HepG2 (cell line): ENCODE results near the gene GC.

Experiments used
- ATF7-NPFF ChIP-seq: sonication (generic); formaldehyde crosslinking; IDR thresholded peaks from 2 replicates; pipeline ENCODE4 v1.8.1; 2023; ENCODE audit warnings: mild to moderate bottlenecking, low read depth, missing genetic modification reagents, moderate library complexity
- HNRNPUL1 ChIP-seq: fragments of 200-400 bp; formaldehyde crosslinking; IDR thresholded peaks from 2 replicates; pipeline ENCODE4 v1.6.1; 2017; ENCODE audit warnings: low read depth, mild to moderate bottlenecking, low read length, moderate library complexity
- SP1 ChIP-seq, 2 experiments: fragments of 450-650 bp in 1 of 2; sonication (generic) in 1 of 2; formaldehyde crosslinking in 1 of 2; IDR thresholded peaks; 2 replicates each; pipeline versions ENCODE4 v1.4.0 to v1.6.1; 2016 to 2020; ENCODE audit warnings: missing genetic modification reagents in 1 of 2
- ZNF121 ChIP-seq: sonication (generic); formaldehyde crosslinking; IDR thresholded peaks from 2 replicates; pipeline ENCODE4 v1.5.0; 2020; ENCODE audit warnings: mild to moderate bottlenecking, missing genetic modification reagents
- ZNF263 ChIP-seq: sonication (generic); formaldehyde crosslinking; IDR thresholded peaks from 2 replicates; pipeline ENCODE4 v1.4.0; 2020; ENCODE audit warnings: missing genetic modification reagents
- TF ChIP-seq, protein P1 (sequence below): sonication (generic); formaldehyde crosslinking; IDR thresholded peaks from 2 replicates; pipeline ENCODE4 v1.5.0; 2020; ENCODE audit warnings: mild to moderate bottlenecking, missing genetic modification reagents, moderate library complexity
- TF ChIP-seq, protein P2 (sequence below): sonication (generic); formaldehyde crosslinking; IDR thresholded peaks from 2 replicates; pipeline ENCODE4 v1.8.1; 2022; ENCODE audit warnings: low read depth, mild to moderate bottlenecking, missing genetic modification reagents
- TF ChIP-seq, protein P3 (sequence below): sonication (generic); formaldehyde crosslinking; IDR thresholded peaks from 2 replicates; pipeline ENCODE4 v1.4.0; 2020; ENCODE audit warnings: missing genetic modification reagents
- TF ChIP-seq, protein P4 (sequence below): sonication (generic); formaldehyde crosslinking; IDR thresholded peaks from 2 replicates; pipeline ENCODE4 v1.4.0; 2020; ENCODE audit warnings: missing genetic modification reagents

DNA sequence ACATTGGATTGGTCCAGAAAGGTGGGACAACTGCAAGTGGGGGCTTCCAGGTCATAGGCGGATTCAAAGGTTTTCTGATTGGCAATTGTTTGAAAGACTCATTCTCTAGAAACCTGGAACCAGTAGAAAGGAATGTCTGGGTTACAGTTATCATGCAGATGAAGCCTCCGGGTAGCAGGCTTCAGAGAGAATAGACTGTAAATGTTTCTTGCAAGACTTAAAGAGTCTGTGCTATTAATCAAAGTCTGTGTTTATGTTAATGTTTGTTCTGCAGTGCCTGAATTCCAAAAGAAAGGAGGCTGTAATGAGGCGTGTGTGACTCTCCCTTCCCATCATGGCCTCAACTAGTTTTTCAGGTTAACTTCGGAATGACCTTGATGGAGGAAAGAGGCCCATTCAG lies 43.9 kb upstream of the GC start:
- TF ChIP-seq, protein P1, sequence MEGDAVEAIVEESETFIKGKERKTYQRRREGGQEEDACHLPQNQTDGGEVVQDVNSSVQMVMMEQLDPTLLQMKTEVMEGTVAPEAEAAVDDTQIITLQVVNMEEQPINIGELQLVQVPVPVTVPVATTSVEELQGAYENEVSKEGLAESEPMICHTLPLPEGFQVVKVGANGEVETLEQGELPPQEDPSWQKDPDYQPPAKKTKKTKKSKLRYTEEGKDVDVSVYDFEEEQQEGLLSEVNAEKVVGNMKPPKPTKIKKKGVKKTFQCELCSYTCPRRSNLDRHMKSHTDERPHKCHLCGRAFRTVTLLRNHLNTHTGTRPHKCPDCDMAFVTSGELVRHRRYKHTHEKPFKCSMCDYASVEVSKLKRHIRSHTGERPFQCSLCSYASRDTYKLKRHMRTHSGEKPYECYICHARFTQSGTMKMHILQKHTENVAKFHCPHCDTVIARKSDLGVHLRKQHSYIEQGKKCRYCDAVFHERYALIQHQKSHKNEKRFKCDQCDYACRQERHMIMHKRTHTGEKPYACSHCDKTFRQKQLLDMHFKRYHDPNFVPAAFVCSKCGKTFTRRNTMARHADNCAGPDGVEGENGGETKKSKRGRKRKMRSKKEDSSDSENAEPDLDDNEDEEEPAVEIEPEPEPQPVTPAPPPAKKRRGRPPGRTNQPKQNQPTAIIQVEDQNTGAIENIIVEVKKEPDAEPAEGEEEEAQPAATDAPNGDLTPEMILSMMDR (CRISPR knock-in tag): no peak
- TF ChIP-seq, protein P2, sequence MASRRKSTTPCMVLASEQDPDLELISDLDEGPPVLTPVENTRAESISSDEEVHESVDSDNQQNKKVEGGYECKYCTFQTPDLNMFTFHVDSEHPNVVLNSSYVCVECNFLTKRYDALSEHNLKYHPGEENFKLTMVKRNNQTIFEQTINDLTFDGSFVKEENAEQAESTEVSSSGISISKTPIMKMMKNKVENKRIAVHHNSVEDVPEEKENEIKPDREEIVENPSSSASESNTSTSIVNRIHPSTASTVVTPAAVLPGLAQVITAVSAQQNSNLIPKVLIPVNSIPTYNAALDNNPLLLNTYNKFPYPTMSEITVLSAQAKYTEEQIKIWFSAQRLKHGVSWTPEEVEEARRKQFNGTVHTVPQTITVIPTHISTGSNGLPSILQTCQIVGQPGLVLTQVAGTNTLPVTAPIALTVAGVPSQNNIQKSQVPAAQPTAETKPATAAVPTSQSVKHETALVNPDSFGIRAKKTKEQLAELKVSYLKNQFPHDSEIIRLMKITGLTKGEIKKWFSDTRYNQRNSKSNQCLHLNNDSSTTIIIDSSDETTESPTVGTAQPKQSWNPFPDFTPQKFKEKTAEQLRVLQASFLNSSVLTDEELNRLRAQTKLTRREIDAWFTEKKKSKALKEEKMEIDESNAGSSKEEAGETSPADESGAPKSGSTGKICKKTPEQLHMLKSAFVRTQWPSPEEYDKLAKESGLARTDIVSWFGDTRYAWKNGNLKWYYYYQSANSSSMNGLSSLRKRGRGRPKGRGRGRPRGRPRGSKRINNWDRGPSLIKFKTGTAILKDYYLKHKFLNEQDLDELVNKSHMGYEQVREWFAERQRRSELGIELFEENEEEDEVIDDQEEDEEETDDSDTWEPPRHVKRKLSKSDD (CRISPR knock-in tag): no peak
- TF ChIP-seq, protein P3, sequence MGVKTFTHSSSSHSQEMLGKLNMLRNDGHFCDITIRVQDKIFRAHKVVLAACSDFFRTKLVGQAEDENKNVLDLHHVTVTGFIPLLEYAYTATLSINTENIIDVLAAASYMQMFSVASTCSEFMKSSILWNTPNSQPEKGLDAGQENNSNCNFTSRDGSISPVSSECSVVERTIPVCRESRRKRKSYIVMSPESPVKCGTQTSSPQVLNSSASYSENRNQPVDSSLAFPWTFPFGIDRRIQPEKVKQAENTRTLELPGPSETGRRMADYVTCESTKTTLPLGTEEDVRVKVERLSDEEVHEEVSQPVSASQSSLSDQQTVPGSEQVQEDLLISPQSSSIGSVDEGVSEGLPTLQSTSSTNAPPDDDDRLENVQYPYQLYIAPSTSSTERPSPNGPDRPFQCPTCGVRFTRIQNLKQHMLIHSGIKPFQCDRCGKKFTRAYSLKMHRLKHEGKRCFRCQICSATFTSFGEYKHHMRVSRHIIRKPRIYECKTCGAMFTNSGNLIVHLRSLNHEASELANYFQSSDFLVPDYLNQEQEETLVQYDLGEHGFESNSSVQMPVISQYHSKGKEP (CRISPR knock-in tag): no peak
- no peak for TF ChIP-seq ZNF121 (CRISPR knock-in tag)
- TF ChIP-seq HNRNPUL1: no peak
- TF ChIP-seq, protein P4, sequence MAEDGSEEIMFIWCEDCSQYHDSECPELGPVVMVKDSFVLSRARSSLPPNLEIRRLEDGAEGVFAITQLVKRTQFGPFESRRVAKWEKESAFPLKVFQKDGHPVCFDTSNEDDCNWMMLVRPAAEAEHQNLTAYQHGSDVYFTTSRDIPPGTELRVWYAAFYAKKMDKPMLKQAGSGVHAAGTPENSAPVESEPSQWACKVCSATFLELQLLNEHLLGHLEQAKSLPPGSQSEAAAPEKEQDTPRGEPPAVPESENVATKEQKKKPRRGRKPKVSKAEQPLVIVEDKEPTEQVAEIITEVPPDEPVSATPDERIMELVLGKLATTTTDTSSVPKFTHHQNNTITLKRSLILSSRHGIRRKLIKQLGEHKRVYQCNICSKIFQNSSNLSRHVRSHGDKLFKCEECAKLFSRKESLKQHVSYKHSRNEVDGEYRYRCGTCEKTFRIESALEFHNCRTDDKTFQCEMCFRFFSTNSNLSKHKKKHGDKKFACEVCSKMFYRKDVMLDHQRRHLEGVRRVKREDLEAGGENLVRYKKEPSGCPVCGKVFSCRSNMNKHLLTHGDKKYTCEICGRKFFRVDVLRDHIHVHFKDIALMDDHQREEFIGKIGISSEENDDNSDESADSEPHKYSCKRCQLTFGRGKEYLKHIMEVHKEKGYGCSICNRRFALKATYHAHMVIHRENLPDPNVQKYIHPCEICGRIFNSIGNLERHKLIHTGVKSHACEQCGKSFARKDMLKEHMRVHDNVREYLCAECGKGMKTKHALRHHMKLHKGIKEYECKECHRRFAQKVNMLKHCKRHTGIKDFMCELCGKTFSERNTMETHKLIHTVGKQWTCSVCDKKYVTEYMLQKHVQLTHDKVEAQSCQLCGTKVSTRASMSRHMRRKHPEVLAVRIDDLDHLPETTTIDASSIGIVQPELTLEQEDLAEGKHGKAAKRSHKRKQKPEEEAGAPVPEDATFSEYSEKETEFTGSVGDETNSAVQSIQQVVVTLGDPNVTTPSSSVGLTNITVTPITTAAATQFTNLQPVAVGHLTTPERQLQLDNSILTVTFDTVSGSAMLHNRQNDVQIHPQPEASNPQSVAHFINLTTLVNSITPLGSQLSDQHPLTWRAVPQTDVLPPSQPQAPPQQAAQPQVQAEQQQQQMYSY (CRISPR knock-in tag): no peak
- no peak for TF ChIP-seq ATF7-NPFF
- TF ChIP-seq ZNF263: no peak
- TF ChIP-seq SP1 (IDR thresholded peaks at IDR 0.05): no peak
- no peak for TF ChIP-seq SP1 (CRISPR knock-in tag; IDR thresholded peaks at IDR 0.05)
